AG04449 (cell line): ENCODE data around the gene ENPEP.
A peak's percentile ranks its signal among the peaks of the same experiment; 100 is the strongest.

ENCODE experiments used
- CTCF ChIA-PET: fragments of 350-600 bp; formaldehyde crosslinking; extraction: SDS; loops from one replicate; lab custom pipeline; 2021; ENCODE audit warnings: antibody characterized with exemption; lab: Yijun Ruan, JAX
- POLR2A ChIA-PET: fragments of 400-600, 350-600 bp; formaldehyde crosslinking; extraction: SDS; loops from one replicate; lab custom pipeline; 2020; ENCODE audit warnings: antibody characterized with exemption, inconsistent platforms; lab: Yijun Ruan, JAX
- DNase-seq: peaks from one replicate; pipeline ENCODE4 v3.0.0-alpha.2; 2010; ENCODE audit warnings: low read depth, low spot score
- H3K4me3 ChIP-seq: 2 replicates; pipeline ENCODE4 v1.5.1; 2011; ENCODE audit warnings: low read depth, mild to moderate bottlenecking, control low read depth, low read length
- TF ChIP-seq, protein P1 (sequence below): IDR thresholded peaks from one replicate; pipeline ENCODE4 v1.5.1; 2011; ENCODE audit warnings: mild to moderate bottlenecking, moderate library complexity, low read length, control low read depth, inconsistent platforms; ENCODE audit not compliant: insufficient read depth; ENCODE audit errors: missing control alignments

Gene ENPEP

DNA sequence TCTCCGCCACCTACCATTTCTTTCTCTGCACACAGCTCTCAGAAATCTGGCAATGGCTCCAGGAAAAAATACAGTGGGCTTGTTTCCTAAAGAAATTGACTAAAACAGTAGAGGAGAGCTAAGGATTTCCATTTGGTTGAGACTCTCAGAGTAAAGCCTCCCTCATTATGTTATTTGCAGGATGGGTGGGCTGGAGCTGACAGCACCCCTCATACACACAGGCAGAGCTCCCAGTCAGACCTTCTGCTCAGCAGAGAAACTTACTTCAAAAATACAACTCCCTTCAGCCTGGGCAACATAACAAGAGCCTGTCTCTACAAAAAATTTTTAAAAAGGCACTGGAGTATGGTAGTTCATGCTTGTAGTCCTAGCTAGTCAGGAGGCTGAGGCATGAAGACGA is 44.9 kb downstream of the ENPEP start:
- ChIA-PET POLR2A (no interaction called here), CTCF (interaction anchor here (0.7 to 17.5 kb wide), 6 partner anchors 9 to 519 kb away, joined by 3 to 1033 read pairs (median 8); no protein-coding TSS in a partner anchor)
- no peak overlapping the region for H3K4me3 ChIP-seq
- DNase-seq = no peak
- TF ChIP-seq, protein P1, sequence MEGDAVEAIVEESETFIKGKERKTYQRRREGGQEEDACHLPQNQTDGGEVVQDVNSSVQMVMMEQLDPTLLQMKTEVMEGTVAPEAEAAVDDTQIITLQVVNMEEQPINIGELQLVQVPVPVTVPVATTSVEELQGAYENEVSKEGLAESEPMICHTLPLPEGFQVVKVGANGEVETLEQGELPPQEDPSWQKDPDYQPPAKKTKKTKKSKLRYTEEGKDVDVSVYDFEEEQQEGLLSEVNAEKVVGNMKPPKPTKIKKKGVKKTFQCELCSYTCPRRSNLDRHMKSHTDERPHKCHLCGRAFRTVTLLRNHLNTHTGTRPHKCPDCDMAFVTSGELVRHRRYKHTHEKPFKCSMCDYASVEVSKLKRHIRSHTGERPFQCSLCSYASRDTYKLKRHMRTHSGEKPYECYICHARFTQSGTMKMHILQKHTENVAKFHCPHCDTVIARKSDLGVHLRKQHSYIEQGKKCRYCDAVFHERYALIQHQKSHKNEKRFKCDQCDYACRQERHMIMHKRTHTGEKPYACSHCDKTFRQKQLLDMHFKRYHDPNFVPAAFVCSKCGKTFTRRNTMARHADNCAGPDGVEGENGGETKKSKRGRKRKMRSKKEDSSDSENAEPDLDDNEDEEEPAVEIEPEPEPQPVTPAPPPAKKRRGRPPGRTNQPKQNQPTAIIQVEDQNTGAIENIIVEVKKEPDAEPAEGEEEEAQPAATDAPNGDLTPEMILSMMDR = no peak

DNA sequence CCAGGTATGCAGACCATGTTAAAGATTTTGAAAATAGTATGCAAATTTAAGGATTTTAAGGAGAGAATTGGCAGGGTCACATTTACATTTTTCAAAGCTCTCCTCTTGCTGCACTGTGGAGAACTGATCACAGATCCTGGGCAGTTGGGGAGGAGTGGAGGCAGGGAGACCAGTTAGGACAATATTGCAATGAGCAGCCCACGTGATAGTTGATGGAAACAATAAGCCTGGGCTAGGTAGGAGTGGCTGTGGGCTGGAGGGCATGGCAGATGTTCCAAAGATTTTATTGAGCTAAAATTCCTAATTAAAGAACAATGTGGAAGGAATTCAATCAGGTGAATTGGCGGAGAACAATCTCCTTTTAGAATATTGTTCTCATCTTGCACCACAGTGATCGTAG is 50.6 kb downstream of the ENPEP start:
- ChIA-PET CTCF (interaction anchor here (0.7 to 1.3 kb wide), 2 partner anchors 10 to 19 kb away, joined by 3 to 5 read pairs; no protein-coding TSS in a partner anchor), POLR2A (no interaction called here)
- DNase-seq = no peak
- H3K4me3 ChIP-seq = no peak overlapping the region
- TF ChIP-seq, protein P1 = no peak

DNA sequence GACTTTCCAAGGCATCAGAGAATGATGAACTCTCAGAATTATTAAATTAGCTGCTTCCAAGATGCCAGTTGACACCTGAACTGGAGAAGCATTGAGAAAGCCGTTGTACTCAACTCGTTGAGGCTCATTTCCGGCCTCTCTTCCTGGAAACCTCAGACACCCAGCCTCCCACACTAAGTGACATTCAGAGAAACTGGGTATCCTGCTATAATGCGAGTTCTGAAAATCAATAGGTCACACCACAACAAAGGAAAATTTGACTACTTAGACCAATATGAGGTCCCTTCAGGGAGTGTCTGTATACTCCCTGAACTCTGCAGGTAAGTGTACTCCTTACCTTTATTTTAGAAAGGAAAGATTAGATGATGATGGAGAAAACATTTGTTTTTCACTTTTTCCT is 51.2 kb downstream of the ENPEP start:
- POLR2A ChIA-PET = no interaction called here

DNA sequence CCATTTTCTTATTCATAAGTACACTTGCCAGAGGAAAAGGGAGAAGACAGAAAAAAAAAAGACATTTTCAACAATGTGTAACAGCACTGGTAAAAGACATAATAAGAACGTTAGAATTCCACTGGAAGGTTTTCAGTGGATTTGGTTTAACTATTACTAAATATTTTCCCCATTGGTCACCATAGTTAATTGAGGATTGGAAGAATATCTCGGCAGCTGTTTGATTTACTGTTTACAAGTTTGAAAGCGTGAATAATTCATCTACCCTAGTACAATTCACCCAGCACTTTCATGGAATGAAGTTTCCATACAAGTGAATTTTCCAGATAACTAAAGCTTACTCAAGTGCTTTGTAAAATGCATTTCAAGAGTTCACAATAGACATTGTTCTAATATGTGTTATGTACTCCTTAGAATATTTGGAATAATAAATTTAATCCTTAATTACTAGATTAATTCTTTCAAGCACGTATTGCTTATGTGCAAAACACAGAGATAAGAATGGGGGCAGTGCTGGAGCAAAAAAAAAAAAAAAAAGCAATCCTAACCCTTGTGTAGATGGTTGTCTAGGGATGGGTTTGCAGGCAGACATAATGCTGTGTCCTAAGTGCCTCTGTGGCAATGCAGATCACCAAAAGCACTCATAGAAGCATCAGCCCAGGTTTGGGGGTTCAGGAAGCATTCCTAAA is 57.1 kb downstream of the ENPEP start:
- CTCF ChIA-PET = interaction anchor here (0.9 to 4.1 kb wide), 5 partner anchors 14 to 534 kb away, joined by 3 to 18 read pairs (median 11); no protein-coding TSS in a partner anchor
- no peak for DNase-seq
- POLR2A ChIA-PET = no interaction called here
- no peak overlapping the region for H3K4me3 ChIP-seq
- TF ChIP-seq, protein P1 = no peak

More for the DNA sequence above, 51.2 kb downstream of the ENPEP start:
- no peak overlapping the region for H3K4me3 ChIP-seq
- TF ChIP-seq, protein P1 = no peak
- CTCF ChIA-PET = interaction anchor here (0.7 to 4.1 kb wide), 4 partner anchors 9 to 20 kb away, joined by 3 to 41 read pairs (median 4); no protein-coding TSS in a partner anchor
- DNase-seq = no peak

DNA sequence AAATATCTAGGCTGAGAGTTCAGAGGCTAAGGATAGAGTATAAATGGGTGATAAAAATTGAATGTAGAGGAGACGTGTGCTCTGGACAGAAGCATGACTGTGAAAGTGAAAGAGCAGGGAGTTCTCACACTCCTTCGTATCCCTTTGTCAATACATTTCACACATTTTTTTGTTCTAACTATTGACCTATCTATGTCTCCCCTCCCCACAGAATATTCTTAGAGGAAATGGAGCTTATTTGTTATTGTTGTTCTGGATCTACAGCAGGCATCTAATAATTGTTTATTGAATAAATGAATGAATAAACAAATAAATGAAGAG is 57.6 kb downstream of the ENPEP start:
- ChIA-PET CTCF (interaction anchor here (0.9 to 4.1 kb wide), 6 partner anchors 14 to 534 kb away, joined by 3 to 18 read pairs (median 9); no protein-coding TSS in a partner anchor), POLR2A (no interaction called here)
- TF ChIP-seq, protein P1 = no peak
- no peak overlapping the region for H3K4me3 ChIP-seq
- no peak for DNase-seq

DNA sequence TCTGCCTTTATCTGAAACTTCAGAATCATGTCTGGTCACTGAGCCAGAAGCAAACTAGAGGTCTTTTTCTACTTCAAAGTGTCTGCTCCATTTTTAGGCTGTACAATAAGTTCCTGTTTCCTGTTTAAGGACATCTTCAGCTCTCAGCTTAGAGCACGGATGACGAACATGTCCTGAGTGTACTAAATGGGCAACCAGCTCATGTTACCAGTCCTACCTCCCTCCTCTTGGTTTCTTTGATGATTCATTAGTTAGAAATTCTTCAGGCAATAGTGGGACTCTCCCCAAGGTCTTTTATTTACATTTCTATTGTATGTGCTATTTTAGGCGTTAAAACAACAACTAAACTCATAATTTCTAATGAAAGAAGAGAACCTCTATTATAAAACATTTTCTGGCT is 58.0 kb downstream of the ENPEP start:
- peak; percentile 97 for DNase-seq
- TF ChIP-seq, protein P1 = no peak
- ChIA-PET POLR2A (interaction anchor here (0.6 kb wide), 1 partner anchor 613 kb away, joined by 3 read pairs; no protein-coding TSS in a partner anchor), CTCF (interaction anchor here (0.9 to 4.1 kb wide), 7 partner anchors 15 to 535 kb away, joined by 3 to 18 read pairs (median 7); no protein-coding TSS in a partner anchor)
- no peak overlapping the region for H3K4me3 ChIP-seq
